Endometrial microvascular endothelial cells (primary cell): ENCODE data around the gene PARD6B. TPM values are rescaled to one million over a fixed set of nuclear protein-coding genes. Genes with fewer than 3 reads are reported as not detected.

Experiments used
- in situ Hi-C: cut with HindIII; loops from 2 replicates; pipeline ENCODE4 v1.10.0; 2017; ENCODE audit warnings: low sequenced_read_pairs, low pct_unique_long_range_greater_than_20kb; ENCODE audit errors: inconsistent ontology term
- total RNA-seq: library from RNA; depleted of rRNA; stranded (reverse); fragments of >200 nt; gene quantifications from one replicate; pipeline ENCODE4 v1.2.3, GENCODE V29; 2015; ENCODE audit errors: inconsistent ontology term

PARD6B gene
- total RNA-seq, 1 donor from 2014 or later: not detected

- in situ Hi-C loops: no loop called here
Measured at GRCh38 chr20:50720582-50720981, 10.8 kb upstream of the PARD6B start.

DNA sequence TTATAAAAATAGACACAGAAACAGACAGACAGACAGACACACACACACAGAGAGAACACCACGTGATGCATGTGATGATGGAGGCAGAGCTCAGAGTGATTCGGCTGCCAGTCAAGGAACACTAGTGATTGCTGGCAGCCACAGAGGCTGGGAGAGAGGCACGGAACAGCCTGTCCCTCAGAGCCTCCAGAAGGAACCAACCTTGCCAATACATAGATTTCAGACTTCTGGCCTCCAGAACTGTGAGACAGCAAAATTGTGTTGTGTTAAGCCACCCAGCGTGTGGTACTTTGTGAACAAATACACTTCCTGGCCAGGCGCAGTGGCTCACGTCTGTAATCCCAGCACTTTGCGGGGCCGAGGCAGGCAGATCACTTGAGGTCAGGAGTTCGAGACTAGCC, 9.5 kb upstream of the PARD6B start:
- in situ Hi-C loops: no loop called here

DNA sequence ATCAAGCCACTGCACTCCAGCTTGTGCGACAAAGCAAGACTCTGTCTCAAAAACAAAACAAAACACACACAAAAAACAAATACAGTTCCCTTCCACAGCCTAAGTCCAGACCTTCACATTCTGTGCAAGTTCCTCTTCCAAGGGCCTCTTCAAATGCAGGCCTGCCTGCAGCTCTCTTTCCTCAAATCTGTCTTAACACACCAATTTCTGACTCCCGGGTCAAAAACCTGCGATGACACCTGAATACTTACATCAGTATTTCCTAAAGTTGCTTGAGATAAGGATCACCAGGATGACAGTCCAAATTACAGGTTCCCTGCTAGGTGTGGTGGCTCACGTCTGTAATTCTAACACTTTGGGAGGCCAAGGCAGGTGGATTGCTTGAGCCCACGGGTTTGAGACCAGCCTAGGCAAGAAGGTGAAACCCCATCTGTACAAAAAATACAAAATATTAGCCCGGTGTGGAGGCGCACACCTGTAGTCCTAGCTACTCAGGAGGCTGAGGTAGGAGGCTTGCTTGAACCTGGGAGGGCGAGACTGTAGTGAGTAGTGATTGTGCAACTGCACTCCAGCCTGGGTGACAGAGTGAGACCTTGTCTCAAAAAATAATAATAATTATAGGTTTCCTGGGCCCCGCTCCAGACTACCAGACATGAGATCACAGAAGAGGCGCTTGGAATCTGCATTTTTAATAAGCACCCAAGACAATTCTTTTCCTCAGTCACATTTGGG, 8.8 kb upstream of the PARD6B start:
- in situ Hi-C loops: no loop called here

GRCh38 chr20:50723672-50724071, 7.7 kb upstream of the PARD6B start:
- in situ Hi-C loops: no loop called here

DNA sequence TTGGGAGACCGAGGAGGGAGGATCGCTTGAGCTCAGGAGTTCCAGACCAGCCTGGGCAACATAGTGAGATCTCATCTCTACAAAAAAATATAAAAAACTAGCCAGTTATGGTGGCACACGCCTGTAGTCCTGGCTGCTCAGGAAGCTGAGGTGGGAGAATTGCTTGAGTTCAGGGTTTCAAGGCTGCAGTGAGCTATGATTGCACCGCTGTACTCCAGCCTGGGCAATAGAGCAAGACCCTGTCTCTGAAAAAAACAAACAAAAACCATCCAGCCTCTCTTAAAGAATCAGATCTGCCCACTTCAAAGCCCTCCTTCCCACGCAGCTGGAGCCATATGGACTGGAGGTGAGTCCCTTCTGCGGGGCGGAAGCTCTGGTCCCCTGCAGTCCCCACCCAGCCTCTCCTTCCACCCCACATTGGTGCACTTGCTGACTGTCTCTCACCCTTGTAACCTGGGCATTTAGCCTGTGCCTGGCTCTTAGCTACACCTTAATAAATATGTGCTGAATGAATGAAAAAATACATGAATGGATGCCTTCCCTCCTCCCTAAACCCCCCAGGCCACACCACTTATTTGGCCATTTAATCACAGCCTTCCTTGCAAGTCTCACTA, 7.2 kb upstream of the PARD6B start:
- in situ Hi-C loops: no loop called here

DNA sequence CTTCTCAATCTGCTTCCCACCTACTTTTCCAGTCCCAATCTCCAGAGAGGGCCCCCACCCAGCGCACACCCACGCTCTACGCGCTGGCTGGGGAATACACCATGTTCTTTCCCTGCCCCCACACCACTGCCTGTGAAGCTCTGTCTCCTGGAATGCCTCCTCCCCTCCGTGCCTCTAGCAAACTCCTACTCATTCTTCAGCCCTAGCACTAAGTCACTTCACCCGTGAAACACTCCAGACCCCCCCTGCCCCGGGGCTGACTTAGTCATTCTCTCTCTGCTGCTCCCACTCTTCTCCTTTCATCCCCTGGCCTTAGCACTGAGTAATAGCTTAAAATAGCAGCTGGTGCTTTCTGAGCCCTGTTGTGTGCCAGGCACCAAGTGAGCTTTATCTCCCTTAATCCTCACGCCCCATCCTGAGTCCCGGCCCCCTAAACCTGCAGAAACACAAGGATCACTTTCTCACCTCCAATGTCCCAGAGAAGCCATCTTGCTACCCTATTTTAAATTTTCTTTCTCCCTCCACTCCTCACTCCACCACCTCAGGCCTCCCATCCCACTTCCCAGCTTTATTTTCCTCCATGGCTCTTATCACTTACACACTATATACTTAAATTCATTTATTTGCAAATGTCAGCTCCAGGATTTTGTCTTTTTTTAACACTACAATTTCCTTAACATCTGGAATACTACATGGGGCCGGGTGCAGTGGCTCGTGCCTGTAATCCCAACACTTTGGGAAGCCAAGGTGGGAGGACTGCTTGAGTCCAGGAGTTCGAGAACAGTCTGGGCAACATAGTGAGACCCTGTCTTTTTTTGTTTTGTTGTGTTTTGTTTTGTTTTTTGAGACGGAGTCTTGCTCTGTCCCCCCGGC, 6.3 kb upstream of the PARD6B start:
- in situ Hi-C loops: no loop called here

- in situ Hi-C loops: no loop called here
Measured at GRCh38 chr20:50725724-50726005, 5.7 kb upstream of the PARD6B start.

DNA sequence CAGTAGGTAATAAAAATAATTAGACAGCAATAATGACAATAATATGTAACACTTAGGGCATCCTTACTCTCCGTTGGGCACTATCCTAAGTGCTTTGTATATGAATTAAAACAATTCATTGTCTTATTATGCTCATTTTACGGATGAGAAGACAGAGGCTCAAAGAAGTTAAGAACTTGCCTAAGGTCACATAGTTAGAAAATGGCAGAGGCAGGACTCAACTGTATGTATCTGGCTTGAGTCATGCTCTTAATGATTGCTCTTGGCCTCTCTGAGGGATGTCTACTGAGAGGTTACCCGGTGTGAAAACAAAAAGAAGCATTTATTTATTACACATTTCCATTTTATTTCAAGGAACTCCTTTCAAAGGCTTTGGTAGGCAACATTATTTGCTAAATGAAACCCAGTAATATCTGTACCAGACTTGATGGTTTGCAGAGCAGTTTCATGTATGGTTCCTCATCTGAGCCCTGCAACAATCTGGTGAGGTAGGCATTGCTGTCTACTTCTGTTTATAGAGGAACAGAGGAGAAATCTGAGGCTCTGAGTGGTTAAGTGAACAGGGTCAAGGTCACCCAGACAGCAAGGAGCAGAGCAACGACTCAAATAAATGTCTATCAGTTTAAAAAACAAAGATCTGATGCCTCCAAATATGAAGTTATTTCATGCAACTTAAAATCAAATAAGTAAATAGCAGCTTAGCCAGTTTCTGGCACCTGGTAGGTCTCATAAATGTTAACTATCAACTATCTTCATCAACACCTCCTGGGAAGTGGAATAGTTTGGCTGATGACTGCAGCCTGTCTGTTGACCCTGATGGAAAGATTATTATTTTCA, 4.2 kb upstream of the PARD6B start:
- in situ Hi-C loops: no loop called here

DNA sequence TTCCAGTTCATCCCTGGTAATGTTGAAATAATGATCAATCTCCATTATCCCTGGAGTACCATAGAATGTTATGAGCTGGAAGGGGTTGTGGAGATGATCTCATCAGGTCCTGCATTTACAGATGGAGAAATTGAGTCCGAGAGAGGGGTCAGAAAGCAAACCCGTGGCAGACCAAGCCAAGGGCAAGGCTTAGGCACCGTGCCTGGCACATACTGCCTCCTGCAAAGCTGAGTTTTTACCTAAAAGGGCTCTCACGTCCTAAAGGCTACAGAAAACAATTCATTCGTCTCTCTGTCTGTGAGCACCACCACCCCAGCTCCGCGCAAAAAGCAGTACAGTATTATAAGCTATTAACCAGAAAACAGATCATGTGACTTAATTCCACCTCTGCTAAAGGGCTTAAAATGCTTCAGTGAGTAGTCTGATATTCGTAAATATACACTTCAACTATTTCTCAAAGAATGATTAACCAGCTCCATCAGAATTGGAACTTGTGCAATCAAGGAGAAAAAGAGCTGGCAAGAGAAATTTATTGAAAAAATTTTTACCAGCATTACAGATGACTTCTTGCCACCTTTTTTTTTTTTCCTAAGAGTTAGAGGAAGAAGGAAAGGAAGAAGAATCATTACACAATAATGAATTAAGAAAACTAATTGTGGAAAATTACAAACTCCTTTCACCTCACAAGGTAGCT, 3.4 kb upstream of the PARD6B start:
- in situ Hi-C loops: no loop called here

GRCh38 chr20:50728486-50728980, 2.8 kb upstream of the PARD6B start:
- in situ Hi-C loops: no loop called here

DNA sequence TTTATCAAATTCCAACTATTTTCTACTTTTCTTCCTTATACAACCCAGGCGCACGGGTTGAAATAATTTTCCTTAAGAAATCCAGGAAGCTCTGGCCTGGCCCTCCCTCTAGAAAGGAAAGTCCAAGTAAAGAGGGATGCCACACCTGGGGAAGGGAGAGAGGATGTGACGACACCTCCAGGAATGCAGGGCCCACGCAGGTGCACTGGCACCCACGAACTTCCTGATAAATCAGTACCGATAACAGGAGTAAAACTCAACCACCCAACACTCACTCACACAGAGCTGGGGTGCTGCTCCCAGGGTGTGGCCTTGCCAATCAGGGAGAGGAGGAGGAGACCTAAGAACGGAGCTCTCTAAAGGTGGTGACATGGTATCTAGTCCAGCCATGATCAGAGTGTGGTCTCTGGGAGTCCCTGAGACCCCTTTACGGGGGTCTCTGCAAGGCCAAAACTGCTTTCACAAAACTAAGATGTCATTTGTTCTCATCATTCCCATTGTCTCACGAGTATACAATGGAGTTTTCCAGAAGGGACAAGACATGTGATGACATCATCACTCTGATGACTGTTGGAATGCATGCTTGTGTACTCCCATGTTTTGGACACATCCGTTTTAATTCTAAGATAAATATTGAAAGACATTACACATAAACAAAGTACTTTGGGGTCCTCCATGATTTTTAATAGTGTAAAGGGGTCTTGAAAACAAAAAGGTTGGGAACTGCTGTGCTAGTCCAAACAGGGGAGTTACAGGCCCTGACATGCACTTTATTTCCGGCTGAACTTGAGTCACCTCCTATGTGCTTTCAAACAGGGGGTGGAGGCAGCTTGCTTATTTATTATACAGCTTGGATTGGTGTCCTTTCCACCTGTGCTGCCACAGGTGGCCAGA, 2.2 kb upstream of the PARD6B start:
- in situ Hi-C loops: no loop called here

DNA sequence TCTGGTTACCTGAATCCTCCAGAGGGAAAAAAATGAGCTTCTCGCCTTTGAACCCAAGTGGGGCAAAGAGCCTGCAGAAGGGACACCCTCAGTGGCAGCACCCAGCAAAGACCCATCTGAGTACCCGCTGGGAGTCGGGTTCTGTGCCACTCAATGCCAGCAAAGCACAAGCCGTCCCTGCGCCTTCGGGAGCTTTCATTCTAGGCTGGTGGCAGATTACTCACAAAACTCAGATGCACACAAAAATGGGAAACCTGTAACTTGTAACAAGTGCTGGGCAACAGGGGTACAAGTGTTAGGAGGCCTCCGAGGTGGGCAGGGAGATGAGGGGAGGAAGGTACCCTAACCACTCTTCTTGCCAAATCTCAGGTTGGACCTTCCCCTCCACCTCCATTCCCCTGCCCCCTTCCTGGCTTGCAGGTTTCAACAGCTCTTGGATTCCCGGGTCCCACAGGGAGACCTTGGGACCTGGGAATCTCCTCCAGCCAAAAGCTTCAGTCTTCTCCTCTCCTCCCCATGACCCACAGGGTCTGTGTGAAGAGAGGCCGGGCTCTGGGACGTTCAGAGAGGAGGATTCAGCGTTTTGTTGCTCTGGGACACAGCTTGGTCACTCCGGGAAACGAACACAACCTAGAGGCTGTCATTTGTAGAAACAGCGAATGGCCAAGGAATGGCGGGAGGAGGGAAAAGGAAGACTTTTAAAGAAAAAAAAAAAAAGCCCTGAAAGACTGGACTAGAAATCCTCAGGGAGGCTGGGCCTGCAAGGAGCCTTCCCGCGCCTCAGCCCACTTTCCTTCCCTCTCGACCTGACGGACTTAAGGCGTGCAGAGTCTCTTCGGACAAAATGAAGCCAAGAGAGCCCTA, 1.2 kb upstream of the PARD6B start:
- in situ Hi-C loops: loop anchor here (5.0 kb wide), 1 partner anchor 33 kb away; no protein-coding TSS in a partner anchor

GRCh38 chr20:50730765-50731054, 670 bp upstream of the PARD6B start:
- in situ Hi-C loops: loop anchor here (5.0 kb wide), 1 partner anchor 33 kb away; no protein-coding TSS in a partner anchor

DNA sequence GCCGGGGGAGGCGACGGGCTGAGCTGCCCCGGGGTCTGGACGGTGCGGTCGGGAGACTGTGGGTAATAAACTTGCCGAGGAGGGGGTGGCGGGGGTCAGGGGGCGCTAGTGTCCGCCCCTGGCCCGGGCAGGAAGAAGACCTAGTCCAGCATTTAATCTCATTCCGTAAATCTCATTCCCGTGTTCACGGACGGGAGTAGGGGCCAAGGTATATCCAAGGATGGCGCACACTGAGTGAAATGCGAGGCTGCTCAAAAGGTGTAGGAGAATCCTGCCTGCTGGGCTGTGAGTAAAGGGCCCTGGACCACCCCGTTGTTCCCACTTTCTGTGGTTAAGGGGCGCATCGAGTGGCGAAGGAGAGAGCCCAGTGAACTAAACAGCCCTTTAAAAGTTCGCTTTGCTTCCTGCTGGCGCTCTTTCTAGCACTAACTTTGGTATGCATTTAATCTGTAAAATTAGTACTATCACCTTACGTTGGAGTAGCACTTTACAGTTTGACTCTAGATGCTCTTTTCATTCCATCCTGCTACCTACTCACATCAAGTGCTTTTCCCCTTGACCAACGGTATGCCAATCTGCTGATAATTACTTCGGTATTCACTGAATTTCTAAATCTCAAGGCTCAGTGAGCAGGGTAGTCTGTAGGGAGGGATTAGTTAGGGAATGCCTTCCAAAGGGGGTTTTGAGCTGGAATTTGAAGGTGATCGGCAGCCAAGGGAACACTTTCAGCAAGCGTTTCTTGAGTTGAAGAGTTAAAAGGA, 730 bp downstream of the PARD6B start:
- in situ Hi-C loops: loop anchor here (5.0 kb wide), 1 partner anchor 35 kb away; no protein-coding TSS in a partner anchor

DNA sequence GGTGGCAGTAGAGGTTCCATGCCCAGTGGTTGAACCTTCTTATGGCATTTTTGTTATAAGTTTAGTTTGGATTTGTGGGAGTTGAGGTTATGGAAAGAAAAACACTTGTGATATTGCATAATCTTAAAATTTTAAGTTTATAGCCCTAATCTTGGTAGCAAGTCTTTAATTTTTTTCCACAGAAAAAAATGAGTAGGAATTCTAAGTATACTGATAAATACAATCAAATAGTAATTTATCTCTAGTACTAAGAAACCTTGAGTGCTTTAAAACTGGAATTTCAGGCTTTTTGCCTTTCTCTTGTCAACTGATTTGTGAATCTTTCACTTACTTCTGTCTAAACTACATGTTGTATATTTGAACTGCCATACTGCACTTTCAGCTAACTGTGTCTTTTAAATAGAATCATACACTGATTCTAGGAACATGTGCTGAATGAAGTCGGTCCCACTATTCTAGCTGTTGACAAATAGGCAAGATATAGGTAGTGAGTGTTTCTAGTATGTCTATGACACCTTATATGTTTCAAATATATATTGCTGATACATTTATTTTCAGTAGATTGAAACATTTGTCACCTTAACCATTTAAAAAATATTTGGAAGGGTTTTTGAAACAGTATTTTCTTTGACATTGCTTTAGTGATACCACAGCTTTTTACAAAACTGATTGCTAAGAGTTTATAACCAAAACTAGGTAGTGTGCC, 2.4 kb downstream of the PARD6B start:
- in situ Hi-C loops: loop anchor here (5.0 kb wide), 1 partner anchor 36 kb away; no protein-coding TSS in a partner anchor
